ENCODE results near the gene TEX29.

DNA sequence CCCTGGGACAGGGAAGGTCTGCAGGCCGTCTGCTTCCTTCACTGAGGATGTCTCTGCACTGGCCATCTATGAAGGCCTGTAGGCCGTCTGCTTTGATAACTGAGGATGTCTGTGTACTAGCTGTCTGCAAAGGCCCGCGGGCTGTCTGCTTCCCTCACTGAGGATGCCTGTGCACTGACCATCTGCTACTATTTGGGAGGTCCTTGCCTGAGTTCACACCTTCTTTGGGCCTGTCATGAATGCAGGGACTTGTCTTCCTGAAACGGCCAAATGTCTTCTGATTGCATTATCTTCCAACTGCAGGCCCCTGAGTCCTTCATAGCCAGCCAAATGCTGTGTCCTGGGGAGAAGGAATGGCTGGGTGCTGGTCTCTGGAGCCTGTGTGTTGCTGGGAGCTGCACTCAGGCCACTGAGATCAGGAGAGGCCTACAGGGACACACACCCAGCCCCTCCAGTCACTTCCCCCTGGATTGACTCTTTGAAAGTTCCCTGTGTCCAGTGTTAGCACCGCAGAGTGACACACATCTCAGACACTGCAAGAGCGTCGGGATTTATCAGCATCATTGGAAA lies 72.9 kb downstream of the TEX29 start:
- TF ChIP-seq FOXK2 (conservative IDR thresholded peaks at IDR 0.05 in 1 of 2, IDR thresholded peaks at IDR 0.05 in 1 of 2; ENCODE audit: low read depth in 2 of 2) (no peak), SRSF9 (IDR thresholded peaks at IDR 0.05; ENCODE audit: borderline replicate concordance, low read depth, low read length) (no peak), TRIM25 (IDR thresholded peaks at IDR 0.05; ENCODE audit: borderline replicate concordance) (no peak), SP1 (CRISPR knock-in tag; IDR thresholded peaks at IDR 0.05) (no peak), RBBP5 (IDR thresholded peaks at IDR 0.05; ENCODE audit: borderline replicate concordance, insufficient read depth, low read length, poor library complexity, severe bottlenecking) (no peak), POLR2A (conservative IDR thresholded peaks at IDR 0.05) (no peak)
- TF ChIP-seq, protein P1, sequence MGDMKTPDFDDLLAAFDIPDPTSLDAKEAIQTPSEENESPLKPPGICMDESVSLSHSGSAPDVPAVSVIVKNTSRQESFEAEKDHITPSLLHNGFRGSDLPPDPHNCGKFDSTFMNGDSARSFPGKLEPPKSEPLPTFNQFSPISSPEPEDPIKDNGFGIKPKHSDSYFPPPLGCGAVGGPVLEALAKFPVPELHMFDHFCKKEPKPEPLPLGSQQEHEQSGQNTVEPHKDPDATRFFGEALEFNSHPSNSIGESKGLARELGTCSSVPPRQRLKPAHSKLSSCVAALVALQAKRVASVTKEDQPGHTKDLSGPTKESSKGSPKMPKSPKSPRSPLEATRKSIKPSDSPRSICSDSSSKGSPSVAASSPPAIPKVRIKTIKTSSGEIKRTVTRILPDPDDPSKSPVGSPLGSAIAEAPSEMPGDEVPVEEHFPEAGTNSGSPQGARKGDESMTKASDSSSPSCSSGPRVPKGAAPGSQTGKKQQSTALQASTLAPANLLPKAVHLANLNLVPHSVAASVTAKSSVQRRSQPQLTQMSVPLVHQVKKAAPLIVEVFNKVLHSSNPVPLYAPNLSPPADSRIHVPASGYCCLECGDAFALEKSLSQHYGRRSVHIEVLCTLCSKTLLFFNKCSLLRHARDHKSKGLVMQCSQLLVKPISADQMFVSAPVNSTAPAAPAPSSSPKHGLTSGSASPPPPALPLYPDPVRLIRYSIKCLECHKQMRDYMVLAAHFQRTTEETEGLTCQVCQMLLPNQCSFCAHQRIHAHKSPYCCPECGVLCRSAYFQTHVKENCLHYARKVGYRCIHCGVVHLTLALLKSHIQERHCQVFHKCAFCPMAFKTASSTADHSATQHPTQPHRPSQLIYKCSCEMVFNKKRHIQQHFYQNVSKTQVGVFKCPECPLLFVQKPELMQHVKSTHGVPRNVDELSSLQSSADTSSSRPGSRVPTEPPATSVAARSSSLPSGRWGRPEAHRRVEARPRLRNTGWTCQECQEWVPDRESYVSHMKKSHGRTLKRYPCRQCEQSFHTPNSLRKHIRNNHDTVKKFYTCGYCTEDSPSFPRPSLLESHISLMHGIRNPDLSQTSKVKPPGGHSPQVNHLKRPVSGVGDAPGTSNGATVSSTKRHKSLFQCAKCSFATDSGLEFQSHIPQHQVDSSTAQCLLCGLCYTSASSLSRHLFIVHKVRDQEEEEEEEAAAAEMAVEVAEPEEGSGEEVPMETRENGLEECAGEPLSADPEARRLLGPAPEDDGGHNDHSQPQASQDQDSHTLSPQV (IDR thresholded peaks at IDR 0.05): no peak
- TF ChIP-seq, protein P2, sequence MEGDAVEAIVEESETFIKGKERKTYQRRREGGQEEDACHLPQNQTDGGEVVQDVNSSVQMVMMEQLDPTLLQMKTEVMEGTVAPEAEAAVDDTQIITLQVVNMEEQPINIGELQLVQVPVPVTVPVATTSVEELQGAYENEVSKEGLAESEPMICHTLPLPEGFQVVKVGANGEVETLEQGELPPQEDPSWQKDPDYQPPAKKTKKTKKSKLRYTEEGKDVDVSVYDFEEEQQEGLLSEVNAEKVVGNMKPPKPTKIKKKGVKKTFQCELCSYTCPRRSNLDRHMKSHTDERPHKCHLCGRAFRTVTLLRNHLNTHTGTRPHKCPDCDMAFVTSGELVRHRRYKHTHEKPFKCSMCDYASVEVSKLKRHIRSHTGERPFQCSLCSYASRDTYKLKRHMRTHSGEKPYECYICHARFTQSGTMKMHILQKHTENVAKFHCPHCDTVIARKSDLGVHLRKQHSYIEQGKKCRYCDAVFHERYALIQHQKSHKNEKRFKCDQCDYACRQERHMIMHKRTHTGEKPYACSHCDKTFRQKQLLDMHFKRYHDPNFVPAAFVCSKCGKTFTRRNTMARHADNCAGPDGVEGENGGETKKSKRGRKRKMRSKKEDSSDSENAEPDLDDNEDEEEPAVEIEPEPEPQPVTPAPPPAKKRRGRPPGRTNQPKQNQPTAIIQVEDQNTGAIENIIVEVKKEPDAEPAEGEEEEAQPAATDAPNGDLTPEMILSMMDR (IDR thresholded peaks at IDR 0.05 in 2 of 3, conservative IDR thresholded peaks at IDR 0.05 in 1 of 3; ENCODE audit: insufficient read depth in 2 of 3, low read depth in 1 of 3, low read length in 3 of 3): no peak

Measured in K562 (cell line).